MV-4-11 (cell line): ENCODE measurements around the gene MLF1.
"Not testable (repeated sequence)": the region's sequence is repeated elsewhere in the genome, so short reads cannot be mapped to it uniquely, and the experiment has no call there.

Experiments
- DNase-seq: peaks from one replicate; lab custom pipeline; 2025; lab: John Stamatoyannopoulos, UW

MLF1 gene

GRCh38 chr3:158570999-158571702 lies at the start of gene MLF1:
Gene MLF1, plus strand, starts transcription at chr3:158571194. Its CDS starts 107 bp downstream, at chr3:158571301.
- peak; percentile 72 for DNase-seq

- no peak for DNase-seq
Observed at GRCh38 chr3:158522221-158523136, 48.5 kb upstream of the MLF1 start.

- DNase-seq, result no peak
Observed at GRCh38 chr3:158528076-158528674, 42.8 kb upstream of the MLF1 start.

- DNase-seq, result no peak
Observed at GRCh38 chr3:158531334-158531733, 39.7 kb upstream of the MLF1 start.

- DNase-seq, result peak; percentile 18
Observed at GRCh38 chr3:158532099-158532734, 38.8 kb upstream of the MLF1 start.

GRCh38 chr3:158535918-158536317 lies 35.1 kb upstream of the MLF1 start:
- no peak for DNase-seq

- peak; percentile 50 for DNase-seq
Observed at GRCh38 chr3:158539414-158540014, 31.5 kb upstream of the MLF1 start.

GRCh38 chr3:158540066-158540465 lies 30.9 kb upstream of the MLF1 start:
- no peak for DNase-seq

- DNase-seq, result no peak
Observed at GRCh38 chr3:158548691-158549090, 22.3 kb upstream of the MLF1 start.

- DNase-seq, result not testable (repeated sequence)
Observed at GRCh38 chr3:158549938-158550337, 21.1 kb upstream of the MLF1 start.

GRCh38 chr3:158552124-158552523 lies 18.9 kb upstream of the MLF1 start:
- no peak for DNase-seq

- no peak for DNase-seq
Observed at GRCh38 chr3:158559504-158559903, 11.5 kb upstream of the MLF1 start.

- DNase-seq, result no peak
Observed at GRCh38 chr3:158560979-158561378, 10.0 kb upstream of the MLF1 start.

GRCh38 chr3:158562674-158563073 lies 8.3 kb upstream of the MLF1 start:
- no peak for DNase-seq

GRCh38 chr3:158563076-158563475 lies 7.9 kb upstream of the MLF1 start:
- DNase-seq, result no peak

GRCh38 chr3:158565076-158565475 lies 5.9 kb upstream of the MLF1 start:
- no peak for DNase-seq

GRCh38 chr3:158568784-158569183 lies 2.2 kb upstream of the MLF1 start:
- DNase-seq, result no peak

- DNase-seq, result no peak
Observed at GRCh38 chr3:158569794-158570193, 1.2 kb upstream of the MLF1 start.

GRCh38 chr3:158571969-158572765 lies 1.2 kb downstream of the MLF1 start:
- DNase-seq, result no peak

- no peak for DNase-seq
Observed at GRCh38 chr3:158572766-158573060, 1.7 kb downstream of the MLF1 start.

GRCh38 chr3:158573714-158574113 lies 2.7 kb downstream of the MLF1 start:
- no peak for DNase-seq
